Measurements from ENCODE around the gene NEXN. TPM values are rescaled to one million over a fixed set of nuclear protein-coding genes. Genes with fewer than 3 reads are reported as not detected.

The NEXN gene
- total and polyA plus RNA-seq, 2 of the 13 experiments (the other 11 are each of a cell fraction or from before 2014, with no cell fraction given), result 0.07 to 0.97 TPM

GRCh38 chr1:77972080-77972479 lies 83.7 kb downstream of the NEXN start:
- CTCF ChIA-PET (ENCODE audit: low intra/inter-chr PET ratio, low total read pairs), result no interaction called here

More at GRCh38 chr1:77972080-77972479, 83.7 kb downstream of the NEXN start:
- ATAC-seq, result no peak
- H3K4me3 ChIP-seq (replicated peaks in 1 of 3; ENCODE audit: insufficient read depth in 1 of 3, low read depth in 2 of 3, low read length in 3 of 3), result no peak overlapping the region
- H2AFZ ChIP-seq (ENCODE audit: low read length), result no peak overlapping the region
- DNase-seq (ENCODE audit: low spot score), result no peak
- intact Hi-C loops (cut with micrococcal nuclease; ENCODE audit: unreplicated experiment) (no loop called here), in situ Hi-C loops (cut with HindIII; ENCODE audit: extremely low pct_ligation_motif_present, low pct_unique_long_range_greater_than_20kb) (loop anchor here (10.0 kb wide), 1 partner anchor 143 kb away; no protein-coding TSS in a partner anchor)
- H3K9ac ChIP-seq (ENCODE audit: insufficient read depth, low read depth, low read length), result no peak overlapping the region
- 93% methylated on average over 3 of the region's 3 CpGs for WGBS (ENCODE audit: low lambda C conversion rate)
- FAIRE-seq, result no peak
- peaks cover 97% of the 10 kb centered on the region for H3K79me2 ChIP-seq (ENCODE audit: insufficient read depth, low read length)
- H4K20me1 ChIP-seq (ENCODE audit: insufficient read depth, low read length), result peaks cover 85% of the 10 kb centered on the region
- no peak overlapping the region for H3K4me2 ChIP-seq (ENCODE audit: low read depth, low read length)
- H3K9me3 ChIP-seq (ENCODE audit: low read length), result no peaks in the 10 kb centered on the region
- peaks cover 55% of the 10 kb centered on the region for H3K4me1 ChIP-seq (ENCODE audit: insufficient read depth, low read length)
- peaks cover 4 to 50% of the 10 kb centered on the region in 2 experiments for H3K36me3 ChIP-seq (replicated peaks in 1 of 2; ENCODE audit: control insufficient read depth in 1 of 2, insufficient read depth in 2 of 2, low read length in 2 of 2)
- H3K27ac ChIP-seq (ENCODE audit: extremely low read length, insufficient read depth, low read length), result no peak overlapping the region
- POLR2A ChIA-PET, result no interaction called here
- no peaks in the 10 kb centered on the region for H3K27me3 ChIP-seq (ENCODE audit: control insufficient read depth in 1 of 2, insufficient read depth in 2 of 2, low read length in 2 of 2)
- TF ChIP-seq BCLAF1 (IDR thresholded peaks at IDR 0.05) (no peak), POLR2AphosphoS2 (IDR thresholded peaks at IDR 0.05; ENCODE audit: low read depth, low read length) (peak; percentile 62; the same call in 1 of the 2 replicates), NFRKB (IDR thresholded peaks at IDR 0.05) (no peak)
- no TSS peak for BruUV-seq (replicated peaks)

Data from HepG2 (cell line).